ENCODE measurements around the gene TNFAIP2.

- TF ChIP-seq POLR2A (IDR thresholded peaks at IDR 0.05) (no peak), POLR2AphosphoS5 (IDR thresholded peaks at IDR 0.05; ENCODE audit: insufficient read depth in 1 of 2, low read depth in 1 of 2) (no peak)
- TF ChIP-seq, protein P1, sequence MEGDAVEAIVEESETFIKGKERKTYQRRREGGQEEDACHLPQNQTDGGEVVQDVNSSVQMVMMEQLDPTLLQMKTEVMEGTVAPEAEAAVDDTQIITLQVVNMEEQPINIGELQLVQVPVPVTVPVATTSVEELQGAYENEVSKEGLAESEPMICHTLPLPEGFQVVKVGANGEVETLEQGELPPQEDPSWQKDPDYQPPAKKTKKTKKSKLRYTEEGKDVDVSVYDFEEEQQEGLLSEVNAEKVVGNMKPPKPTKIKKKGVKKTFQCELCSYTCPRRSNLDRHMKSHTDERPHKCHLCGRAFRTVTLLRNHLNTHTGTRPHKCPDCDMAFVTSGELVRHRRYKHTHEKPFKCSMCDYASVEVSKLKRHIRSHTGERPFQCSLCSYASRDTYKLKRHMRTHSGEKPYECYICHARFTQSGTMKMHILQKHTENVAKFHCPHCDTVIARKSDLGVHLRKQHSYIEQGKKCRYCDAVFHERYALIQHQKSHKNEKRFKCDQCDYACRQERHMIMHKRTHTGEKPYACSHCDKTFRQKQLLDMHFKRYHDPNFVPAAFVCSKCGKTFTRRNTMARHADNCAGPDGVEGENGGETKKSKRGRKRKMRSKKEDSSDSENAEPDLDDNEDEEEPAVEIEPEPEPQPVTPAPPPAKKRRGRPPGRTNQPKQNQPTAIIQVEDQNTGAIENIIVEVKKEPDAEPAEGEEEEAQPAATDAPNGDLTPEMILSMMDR (IDR thresholded peaks at IDR 0.05) = no peak
These were observed 28.1 kb downstream of the TNFAIP2 start for GRCh38 chr14:103151270-103151945.
